ENCODE results near the gene TNS3. TPM values are rescaled to one million over a fixed set of nuclear protein-coding genes. Genes with fewer than 3 reads are reported as not detected.

Gene TNS3
- polyA plus RNA-seq, 1 of the 3 experiments (the other 2 are of a cell fraction): 72.3 TPM

DNA sequence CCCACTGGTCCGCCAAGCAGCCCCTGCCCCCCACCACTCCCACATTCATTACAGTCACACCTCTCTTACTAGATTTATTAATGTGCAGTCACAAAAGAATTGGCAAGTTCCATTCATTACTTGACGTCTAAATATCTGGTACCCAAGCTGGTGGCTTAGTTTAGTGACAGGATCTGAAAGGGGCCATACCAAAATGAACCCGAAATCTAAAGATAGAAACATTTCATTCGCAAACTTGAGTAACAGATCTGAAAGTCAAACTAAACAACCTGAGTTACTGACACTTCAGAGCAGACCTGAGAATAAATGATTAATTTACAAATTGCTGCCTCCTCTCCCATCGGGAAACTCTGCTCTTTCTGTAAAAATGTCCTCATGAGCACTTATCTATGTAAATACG is 53.4 kb downstream of the TNS3 start:
- H3F3A ChIP-seq (replicated peaks; ENCODE audit: insufficient read depth): peaks cover 4% of the 10 kb centered on the region
- no peak overlapping the region for H3K9ac ChIP-seq
- TF ChIP-seq, protein P1, sequence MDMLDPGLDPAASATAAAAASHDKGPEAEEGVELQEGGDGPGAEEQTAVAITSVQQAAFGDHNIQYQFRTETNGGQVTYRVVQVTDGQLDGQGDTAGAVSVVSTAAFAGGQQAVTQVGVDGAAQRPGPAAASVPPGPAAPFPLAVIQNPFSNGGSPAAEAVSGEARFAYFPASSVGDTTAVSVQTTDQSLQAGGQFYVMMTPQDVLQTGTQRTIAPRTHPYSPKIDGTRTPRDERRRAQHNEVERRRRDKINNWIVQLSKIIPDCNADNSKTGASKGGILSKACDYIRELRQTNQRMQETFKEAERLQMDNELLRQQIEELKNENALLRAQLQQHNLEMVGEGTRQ (IDR thresholded peaks at IDR 0.05; ENCODE audit: borderline replicate concordance, low read depth, low read length): no peak
- TF ChIP-seq NFIC (IDR thresholded peaks at IDR 0.05; ENCODE audit: borderline replicate concordance): no peak
- TF ChIP-seq ELF1 (IDR thresholded peaks at IDR 0.05): no peak
- no peak for TF ChIP-seq YY1 (IDR thresholded peaks at IDR 0.05; ENCODE audit: low read depth)
- no peak for TF ChIP-seq SMC3 (IDR thresholded peaks at IDR 0.05; ENCODE audit: low read depth, low read length)
- no peak for TF ChIP-seq MXI1 (IDR thresholded peaks at IDR 0.05; ENCODE audit: low read depth, low read length)
- TF ChIP-seq SIN3A (IDR thresholded peaks at IDR 0.05; ENCODE audit: borderline replicate concordance, low read depth, low read length): no peak
- no peak for TF ChIP-seq FOXJ3 (CRISPR knock-in tag; IDR thresholded peaks at IDR 0.05)
- TF ChIP-seq GABPA (IDR thresholded peaks at IDR 0.05; ENCODE audit: low read depth): no peak
- TF ChIP-seq TEAD4 (IDR thresholded peaks at IDR 0.05; ENCODE audit: borderline replicate concordance, insufficient read depth): no peak
- TF ChIP-seq, protein P2, sequence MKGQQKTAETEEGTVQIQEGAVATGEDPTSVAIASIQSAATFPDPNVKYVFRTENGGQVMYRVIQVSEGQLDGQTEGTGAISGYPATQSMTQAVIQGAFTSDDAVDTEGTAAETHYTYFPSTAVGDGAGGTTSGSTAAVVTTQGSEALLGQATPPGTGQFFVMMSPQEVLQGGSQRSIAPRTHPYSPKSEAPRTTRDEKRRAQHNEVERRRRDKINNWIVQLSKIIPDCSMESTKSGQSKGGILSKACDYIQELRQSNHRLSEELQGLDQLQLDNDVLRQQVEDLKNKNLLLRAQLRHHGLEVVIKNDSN (IDR thresholded peaks at IDR 0.05; ENCODE audit: borderline replicate concordance, low read depth): no peak
- no peak for TF ChIP-seq JUND (IDR thresholded peaks at IDR 0.05)
- TF ChIP-seq MEF2A (IDR thresholded peaks at IDR 0.05; ENCODE audit: borderline replicate concordance, low read depth): no peak
- TF ChIP-seq, protein P3, sequence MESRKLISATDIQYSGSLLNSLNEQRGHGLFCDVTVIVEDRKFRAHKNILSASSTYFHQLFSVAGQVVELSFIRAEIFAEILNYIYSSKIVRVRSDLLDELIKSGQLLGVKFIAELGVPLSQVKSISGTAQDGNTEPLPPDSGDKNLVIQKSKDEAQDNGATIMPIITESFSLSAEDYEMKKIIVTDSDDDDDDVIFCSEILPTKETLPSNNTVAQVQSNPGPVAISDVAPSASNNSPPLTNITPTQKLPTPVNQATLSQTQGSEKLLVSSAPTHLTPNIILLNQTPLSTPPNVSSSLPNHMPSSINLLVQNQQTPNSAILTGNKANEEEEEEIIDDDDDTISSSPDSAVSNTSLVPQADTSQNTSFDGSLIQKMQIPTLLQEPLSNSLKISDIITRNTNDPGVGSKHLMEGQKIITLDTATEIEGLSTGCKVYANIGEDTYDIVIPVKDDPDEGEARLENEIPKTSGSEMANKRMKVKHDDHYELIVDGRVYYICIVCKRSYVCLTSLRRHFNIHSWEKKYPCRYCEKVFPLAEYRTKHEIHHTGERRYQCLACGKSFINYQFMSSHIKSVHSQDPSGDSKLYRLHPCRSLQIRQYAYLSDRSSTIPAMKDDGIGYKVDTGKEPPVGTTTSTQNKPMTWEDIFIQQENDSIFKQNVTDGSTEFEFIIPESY (IDR thresholded peaks at IDR 0.05; ENCODE audit: borderline replicate concordance, low read depth): no peak
- H3K4me2 ChIP-seq: no peak overlapping the region
- 92% methylated on average over 6 of the region's 6 CpGs for WGBS (ENCODE audit: low lambda C conversion rate)
- POLR2A ChIA-PET: no interaction called here
- H3K4me1 ChIP-seq (ENCODE audit: control insufficient read depth in 1 of 2, insufficient read depth in 2 of 2, low read depth in 1 of 2, low read length in 1 of 2): no peaks in the 10 kb centered on the region; a peak in 1 of 4 replicates
- CTCF ChIA-PET: no interaction called here
- H3K27ac ChIP-seq (ENCODE audit: low read depth in 2 of 2, low read length in 1 of 2): no peak overlapping the region
- H3K36me3 ChIP-seq (replicated peaks in 1 of 2; ENCODE audit: control insufficient read depth in 1 of 2, insufficient read depth in 2 of 2, low read length in 1 of 2): peaks cover 39 to 51% of the 10 kb centered on the region in 2 experiments
- H3K9me3 ChIP-seq: peaks cover 9% of the 10 kb centered on the region; the same call in 1 of the 2 replicates
- H3K4me3 ChIP-seq (ENCODE audit: low read depth in 2 of 2, low read length in 1 of 2): no peak overlapping the region
- no peaks in the 10 kb centered on the region for H4K20me1 ChIP-seq (ENCODE audit: insufficient read depth)
- no peak for DNase-seq
- no peaks in the 10 kb centered on the region for H3K27me3 ChIP-seq (ENCODE audit: insufficient read depth)
- no peak overlapping the region for H2AFZ ChIP-seq (ENCODE audit: low read depth)
- H3K79me2 ChIP-seq (ENCODE audit: insufficient read depth): peaks cover 24% of the 10 kb centered on the region
- H3K9me2 ChIP-seq: no peaks in the 10 kb centered on the region

DNA sequence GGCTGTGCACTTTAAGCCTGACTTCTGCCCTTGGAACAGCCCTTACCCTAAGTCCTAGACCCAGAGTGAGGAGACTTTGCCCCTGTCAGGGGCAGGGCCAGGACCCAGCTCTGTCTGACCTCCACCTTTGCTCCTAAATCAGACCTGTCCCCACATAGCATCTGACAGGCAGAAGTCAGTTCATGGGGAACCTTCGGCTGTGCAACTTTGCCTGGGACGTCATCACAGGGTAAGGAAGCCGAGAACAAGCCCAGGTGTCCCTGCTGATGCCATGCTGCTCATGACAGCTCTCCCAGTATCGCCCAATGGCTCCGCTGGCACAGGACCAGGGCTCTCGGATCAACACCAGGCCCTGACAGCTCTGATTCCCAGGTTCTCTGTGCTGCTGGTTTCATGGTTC is 55.4 kb downstream of the TNS3 start:
- H3F3A ChIP-seq (replicated peaks; ENCODE audit: insufficient read depth): peaks cover 4% of the 10 kb centered on the region
- no peak for TF ChIP-seq EP300 (IDR thresholded peaks at IDR 0.05; ENCODE audit: borderline replicate concordance in 1 of 2, low read depth in 1 of 2, low read length in 1 of 2)
- no peak for TF ChIP-seq TAF1 (IDR thresholded peaks at IDR 0.05; ENCODE audit: borderline replicate concordance, low read depth, low read length)
- no peak for TF ChIP-seq GABPA (IDR thresholded peaks at IDR 0.05; ENCODE audit: low read depth)
- TF ChIP-seq CHD2 (IDR thresholded peaks at IDR 0.05; ENCODE audit: low read length, partially characterized antibody): no peak
- TF ChIP-seq, protein P4, sequence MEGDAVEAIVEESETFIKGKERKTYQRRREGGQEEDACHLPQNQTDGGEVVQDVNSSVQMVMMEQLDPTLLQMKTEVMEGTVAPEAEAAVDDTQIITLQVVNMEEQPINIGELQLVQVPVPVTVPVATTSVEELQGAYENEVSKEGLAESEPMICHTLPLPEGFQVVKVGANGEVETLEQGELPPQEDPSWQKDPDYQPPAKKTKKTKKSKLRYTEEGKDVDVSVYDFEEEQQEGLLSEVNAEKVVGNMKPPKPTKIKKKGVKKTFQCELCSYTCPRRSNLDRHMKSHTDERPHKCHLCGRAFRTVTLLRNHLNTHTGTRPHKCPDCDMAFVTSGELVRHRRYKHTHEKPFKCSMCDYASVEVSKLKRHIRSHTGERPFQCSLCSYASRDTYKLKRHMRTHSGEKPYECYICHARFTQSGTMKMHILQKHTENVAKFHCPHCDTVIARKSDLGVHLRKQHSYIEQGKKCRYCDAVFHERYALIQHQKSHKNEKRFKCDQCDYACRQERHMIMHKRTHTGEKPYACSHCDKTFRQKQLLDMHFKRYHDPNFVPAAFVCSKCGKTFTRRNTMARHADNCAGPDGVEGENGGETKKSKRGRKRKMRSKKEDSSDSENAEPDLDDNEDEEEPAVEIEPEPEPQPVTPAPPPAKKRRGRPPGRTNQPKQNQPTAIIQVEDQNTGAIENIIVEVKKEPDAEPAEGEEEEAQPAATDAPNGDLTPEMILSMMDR (IDR thresholded peaks at IDR 0.05): no peak
- no peak for TF ChIP-seq FOXM1 (IDR thresholded peaks at IDR 0.05; ENCODE audit: low read depth)
- no peak for TF ChIP-seq RCOR1 (IDR thresholded peaks at IDR 0.05; ENCODE audit: low read length)
- TF ChIP-seq NRF1 (IDR thresholded peaks at IDR 0.05; ENCODE audit: low read depth, low read length): no peak
- no peak for TF ChIP-seq TCF12 (IDR thresholded peaks at IDR 0.05)
- no peak for TF ChIP-seq RFX5 (IDR thresholded peaks at IDR 0.05; ENCODE audit: low read length)
- no peak for TF ChIP-seq POLR2AphosphoS5 (IDR thresholded peaks at IDR 0.05; ENCODE audit: low read depth, low read length)
- no peak for TF ChIP-seq TEAD4 (IDR thresholded peaks at IDR 0.05; ENCODE audit: borderline replicate concordance, insufficient read depth)
- no peak for TF ChIP-seq YY1 (IDR thresholded peaks at IDR 0.05; ENCODE audit: low read depth)
- no peaks in the 10 kb centered on the region; a peak in 1 of 4 replicates for H3K4me1 ChIP-seq (ENCODE audit: control insufficient read depth in 1 of 2, insufficient read depth in 2 of 2, low read depth in 1 of 2, low read length in 1 of 2)
- H3K79me2 ChIP-seq (ENCODE audit: insufficient read depth): peaks cover 11% of the 10 kb centered on the region
- DNase-seq: no peak
- 99% methylated on average over 6 of the region's 6 CpGs for WGBS (ENCODE audit: low lambda C conversion rate)
- H3K36me3 ChIP-seq (replicated peaks in 1 of 2; ENCODE audit: control insufficient read depth in 1 of 2, insufficient read depth in 2 of 2, low read length in 1 of 2): peaks cover 44 to 56% of the 10 kb centered on the region in 2 experiments
- H3K9me2 ChIP-seq: no peaks in the 10 kb centered on the region
- ChIA-PET POLR2A (no interaction called here), CTCF (interaction anchor here (0.7 to 2.0 kb wide), 4 partner anchors 16 to 293 kb away, joined by 3 to 7 read pairs (median 4); no protein-coding TSS in a partner anchor)
- no peak overlapping the region for H3K27ac ChIP-seq (ENCODE audit: low read depth in 2 of 2, low read length in 1 of 2)
- no peaks in the 10 kb centered on the region for H3K27me3 ChIP-seq (ENCODE audit: insufficient read depth)
- H3K4me2 ChIP-seq: no peak overlapping the region
- H4K20me1 ChIP-seq (ENCODE audit: insufficient read depth): no peaks in the 10 kb centered on the region; the same call in 1 of the 2 replicates
- H3K9ac ChIP-seq: no peak overlapping the region
- no peak overlapping the region for H3K4me3 ChIP-seq (ENCODE audit: low read depth in 2 of 2, low read length in 1 of 2)
- H2AFZ ChIP-seq (ENCODE audit: low read depth): no peak overlapping the region
- H3K9me3 ChIP-seq: peaks cover 9% of the 10 kb centered on the region; the same call in 1 of the 2 replicates

Measured in SK-N-SH (cell line).